ENCODE data around the gene CLCN5.

DNA sequence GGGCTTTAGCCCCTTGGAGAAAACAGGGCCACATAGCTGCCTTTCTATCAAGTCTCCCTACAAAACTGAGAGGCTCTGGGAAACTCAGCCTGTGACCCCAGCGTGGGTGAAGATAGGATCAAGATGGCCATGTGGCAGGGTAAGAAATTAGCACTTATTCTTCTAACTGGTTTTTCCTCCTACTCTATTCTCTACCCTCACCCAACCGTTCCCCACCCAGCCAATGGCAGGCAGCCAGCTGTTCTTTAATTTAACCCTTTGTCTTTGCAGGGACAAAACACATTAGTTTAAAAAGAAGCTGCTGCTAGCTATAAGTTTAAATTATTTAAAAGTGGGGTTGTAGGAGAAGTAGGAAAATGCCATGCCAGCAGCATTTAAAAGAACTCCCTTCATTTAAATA is 2.8 kb downstream of the CLCN5 start:
- TF ChIP-seq, protein P1, sequence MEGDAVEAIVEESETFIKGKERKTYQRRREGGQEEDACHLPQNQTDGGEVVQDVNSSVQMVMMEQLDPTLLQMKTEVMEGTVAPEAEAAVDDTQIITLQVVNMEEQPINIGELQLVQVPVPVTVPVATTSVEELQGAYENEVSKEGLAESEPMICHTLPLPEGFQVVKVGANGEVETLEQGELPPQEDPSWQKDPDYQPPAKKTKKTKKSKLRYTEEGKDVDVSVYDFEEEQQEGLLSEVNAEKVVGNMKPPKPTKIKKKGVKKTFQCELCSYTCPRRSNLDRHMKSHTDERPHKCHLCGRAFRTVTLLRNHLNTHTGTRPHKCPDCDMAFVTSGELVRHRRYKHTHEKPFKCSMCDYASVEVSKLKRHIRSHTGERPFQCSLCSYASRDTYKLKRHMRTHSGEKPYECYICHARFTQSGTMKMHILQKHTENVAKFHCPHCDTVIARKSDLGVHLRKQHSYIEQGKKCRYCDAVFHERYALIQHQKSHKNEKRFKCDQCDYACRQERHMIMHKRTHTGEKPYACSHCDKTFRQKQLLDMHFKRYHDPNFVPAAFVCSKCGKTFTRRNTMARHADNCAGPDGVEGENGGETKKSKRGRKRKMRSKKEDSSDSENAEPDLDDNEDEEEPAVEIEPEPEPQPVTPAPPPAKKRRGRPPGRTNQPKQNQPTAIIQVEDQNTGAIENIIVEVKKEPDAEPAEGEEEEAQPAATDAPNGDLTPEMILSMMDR (IDR thresholded peaks at IDR 0.05) = no peak
- no peak for TF ChIP-seq POLR2A (IDR thresholded peaks at IDR 0.05)

All from heart left ventricle (tissue), 13 donors.